LHCN-M2 (cell line): ENCODE data around the gene RNF224. TPM values are rescaled to one million over a fixed set of nuclear protein-coding genes. Genes with fewer than 3 reads are reported as not detected.

Source experiments
- DNase-seq: peaks from one replicate; pipeline ENCODE4 v3.0.0-alpha.2; 2012; ENCODE audit warnings: low read depth
- total RNA-seq: library from RNA; depleted of rRNA; stranded (reverse); fragments of >200 nt; gene quantifications from 2 replicates; pipeline ENCODE4 v1.2.3, GENCODE V29; 2014; rRNA removed

RNF224 gene
- total RNA-seq, 1 experiment from 2014 or later: 0.23 TPM

DNA sequence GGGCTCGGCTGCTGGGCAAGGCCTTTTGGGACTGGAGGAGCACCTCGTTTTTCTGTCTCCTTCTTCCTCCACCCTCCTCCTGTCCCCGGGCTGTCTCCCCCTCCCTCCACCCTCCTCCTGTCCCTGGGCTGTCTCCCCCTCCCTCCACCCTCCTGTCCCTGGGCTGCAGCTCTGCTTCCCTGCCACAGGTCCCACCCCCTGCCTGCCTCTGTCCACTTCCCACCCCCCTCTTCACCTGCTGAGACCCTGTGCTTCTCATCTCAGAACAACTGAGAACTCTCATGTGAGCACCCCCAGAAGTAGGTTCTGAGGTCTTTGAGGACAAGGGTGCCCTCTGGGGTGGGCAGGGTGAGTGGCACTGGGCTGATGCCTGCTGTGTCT, 44.4 kb downstream of the RNF224 start:
- no peak for DNase-seq

DNA sequence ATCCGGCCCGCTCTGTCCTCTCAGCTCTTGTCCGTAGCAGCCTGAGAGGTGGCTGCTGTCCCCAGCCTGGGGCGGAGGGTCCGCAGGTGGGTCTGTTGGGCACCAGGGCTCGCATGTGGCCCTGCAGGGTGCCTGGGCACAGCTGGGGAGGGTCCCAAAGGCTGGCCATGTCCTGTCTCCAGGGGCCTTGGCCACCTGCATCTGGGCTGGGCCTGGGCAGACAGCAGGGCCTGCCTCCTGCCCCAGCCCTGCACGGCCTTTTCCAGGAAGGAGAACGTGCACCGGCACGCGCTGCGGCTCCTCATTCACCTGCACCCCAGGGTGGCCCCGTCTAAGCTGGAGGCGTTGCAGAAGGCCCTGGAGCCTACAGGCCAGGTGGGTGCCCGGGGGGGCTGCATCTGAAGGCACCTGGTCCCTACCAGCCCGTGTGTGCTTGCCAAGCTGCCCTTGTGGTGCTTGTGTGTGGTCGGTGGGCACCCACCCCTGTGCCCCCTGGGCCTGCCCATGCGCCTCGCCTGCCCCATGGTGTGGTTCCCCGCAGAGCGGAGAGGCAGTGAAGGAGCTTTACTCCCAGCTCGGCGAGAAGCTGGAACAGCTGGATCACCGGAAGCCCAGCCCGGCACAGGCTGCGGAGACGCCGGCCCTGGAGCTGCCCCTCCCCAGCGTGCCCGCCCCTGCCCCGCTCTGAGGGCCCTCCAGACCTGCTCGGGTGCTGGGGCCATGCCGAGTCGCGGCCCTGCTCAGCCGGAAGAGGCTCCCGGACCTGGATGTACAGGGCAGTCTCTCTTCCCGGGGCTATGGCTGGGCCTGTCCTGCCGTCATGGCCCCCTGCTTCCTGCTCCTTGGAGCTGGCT, 45.2 kb downstream of the RNF224 start:
- DNase-seq: no peak

GRCh38 chr9:137273095-137273490, 45.8 kb downstream of the RNF224 start:
- DNase-seq: no peak

GRCh38 chr9:137273611-137274320, 46.5 kb downstream of the RNF224 start:
- DNase-seq: no peak

GRCh38 chr9:137275203-137275587, 47.9 kb downstream of the RNF224 start:
- no peak for DNase-seq

- no peak for DNase-seq
Observed at GRCh38 chr9:137275588-137276472, 48.5 kb downstream of the RNF224 start.

- peak; percentile 37 for DNase-seq
Observed at GRCh38 chr9:137276473-137277328, 49.4 kb downstream of the RNF224 start.

- peak; percentile 80 for DNase-seq
Observed at GRCh38 chr9:137277329-137278041, 50.2 kb downstream of the RNF224 start, which contains the start of gene TOR4A. Gene TOR4A (plus strand): TSS chr9:137277726. CDS start chr9:137278690, 964 bp downstream.

- no peak for DNase-seq
Observed at GRCh38 chr9:137278061-137278701, 50.9 kb downstream of the RNF224 start.

Other genes starting within 250 kb of the RNF224 start
- 2.0 TPM in 1 of 2 replicates, not detected in the other for gene PTGDS, start 250.0 kb upstream of the RNF224 start, total RNA-seq
- 0.11 TPM in 1 of 2 replicates, not detected in the other for gene LCNL1, start 244.5 kb upstream of the RNF224 start, total RNA-seq
- gene PAXX, start 235.1 kb upstream of the RNF224 start, total RNA-seq: 53.2 and 67.3 TPM in 2 replicates
- 0.52 TPM in 1 of 2 replicates, not detected in the other for gene CLIC3, start 230.9 kb upstream of the RNF224 start, total RNA-seq
- 13.2 and 15.5 TPM in 2 replicates for gene ABCA2, start 199.3 kb upstream of the RNF224 start, total RNA-seq
- not detected in 2 replicates for gene FUT7, start 195.4 kb upstream of the RNF224 start, total RNA-seq
- 5.3 and 5.5 TPM in 2 replicates for gene NPDC1, start 181.3 kb upstream of the RNF224 start, total RNA-seq
- gene ENTPD2, start 173.4 kb upstream of the RNF224 start, total RNA-seq: not detected in 2 replicates
- 16.1 and 17.7 TPM in 2 replicates for gene SAPCD2, start 156.9 kb upstream of the RNF224 start, total RNA-seq
- 13.6 and 17.6 TPM in 2 replicates for gene UAP1L1, start 150.0 kb upstream of the RNF224 start, total RNA-seq
- 78.4 and 92.8 TPM in 2 replicates for gene MAN1B1, start 140.5 kb upstream of the RNF224 start, total RNA-seq
- 81.8 and 91.5 TPM in 2 replicates for gene DPP7, start 112.8 kb upstream of the RNF224 start, total RNA-seq
- gene GRIN1, start 88.3 kb upstream of the RNF224 start, total RNA-seq: 0.29 TPM in 1 of 2 replicates, not detected in the other
- not detected in 2 replicates for gene LRRC26, start 57.5 kb upstream of the RNF224 start, total RNA-seq
- 0.45 TPM in 1 of 2 replicates, not detected in the other for gene TMEM210, start 55.4 kb upstream of the RNF224 start, total RNA-seq
- 21.9 and 24.4 TPM in 2 replicates for gene ANAPC2, start 38.9 kb upstream of the RNF224 start, total RNA-seq
- 108 and 115 TPM in 2 replicates for gene SSNA1, start 38.8 kb upstream of the RNF224 start, total RNA-seq
- 6.3 and 10.7 TPM in 2 replicates for gene TPRN, start 26.8 kb upstream of the RNF224 start, total RNA-seq
- 45.7 and 50.1 TPM in 2 replicates for gene TMEM203, start 21.9 kb upstream of the RNF224 start, total RNA-seq
- gene NDOR1, start 21.8 kb upstream of the RNF224 start, total RNA-seq: 15.4 and 16.9 TPM in 2 replicates
- 0.26 TPM in 1 of 2 replicates, not detected in the other for gene RNF208, start 5.3 kb upstream of the RNF224 start, total RNA-seq
- 4.1 and 4.4 TPM in 2 replicates for gene CYSRT1, start 2.3 kb upstream of the RNF224 start, total RNA-seq
- 0.06 TPM in 1 of 2 replicates, not detected in the other for gene SLC34A3, start 3.4 kb downstream of the RNF224 start, total RNA-seq
- 517 and 586 TPM in 2 replicates for gene TUBB4B, start 13.8 kb downstream of the RNF224 start, total RNA-seq
- gene STPG3, start 23.8 kb downstream of the RNF224 start, total RNA-seq: not detected in 2 replicates
- 60.7 and 61.8 TPM in 2 replicates for gene NELFB, start 27.8 kb downstream of the RNF224 start, total RNA-seq
- gene TOR4A, start 50.2 kb downstream of the RNF224 start, total RNA-seq: 2.6 and 2.8 TPM in 2 replicates
- gene NRARP, start 74.8 kb downstream of the RNF224 start, total RNA-seq: 0.06 TPM in 1 of 2 replicates, not detected in the other
- 4.0 and 6.5 TPM in 2 replicates for gene EXD3, start 195.7 kb downstream of the RNF224 start, total RNA-seq
- gene NOXA1, start 195.9 kb downstream of the RNF224 start, total RNA-seq: 0.17 and 0.19 TPM in 2 replicates
- not detected in 2 replicates for gene ENTPD8, start 213.9 kb downstream of the RNF224 start, total RNA-seq
- 53.7 and 64.0 TPM in 2 replicates for gene NSMF, start 231.8 kb downstream of the RNF224 start, total RNA-seq